Measurements from ENCODE around the gene ABCG5. TPM values are rescaled to one million over a fixed set of nuclear protein-coding genes. Genes with fewer than 3 reads are reported as not detected.

Gene ABCG5
- total RNA-seq, 1 experiment from 2014 or later = not detected

GRCh38 chr2:43877782-43878464 is 39.3 kb upstream of the ABCG5 start:
- ATAC-seq = peak; percentile 86
- peak; percentile 88 for DNase-seq (ENCODE audit: low spot score)
- no peak overlapping the region for H3K4me3 Mint-ChIP-seq
- CTCF ChIA-PET = interaction anchor here (0.5 to 1.5 kb wide), 31 partner anchors 9 to 947 kb away, joined by 3 to 12 read pairs (median 4); no protein-coding TSS in a partner anchor
- no peaks in the 10 kb centered on the region for H3K36me3 Mint-ChIP-seq
- H3K27ac Mint-ChIP-seq = no peak overlapping the region
- POLR2A ChIA-PET = no interaction called here
- TF ChIP-seq GABPB1 (CRISPR knock-in tag; IDR thresholded peaks at IDR 0.05) = peak; percentile 49; the same call in 1 of the 2 replicates
- no peak for TF ChIP-seq ZBTB43 (CRISPR knock-in tag; IDR thresholded peaks at IDR 0.05)
- peak; percentile 97 for TF ChIP-seq CTCF (IDR thresholded peaks at IDR 0.05)
- H3K9me3 Mint-ChIP-seq = no peaks in the 10 kb centered on the region
- H3K27me3 Mint-ChIP-seq (ENCODE audit: low read depth) = peaks cover 3% of the 10 kb centered on the region; the same call in 1 of the 2 replicates
- peaks cover 2% of the 10 kb centered on the region for H3K4me1 Mint-ChIP-seq

GRCh38 chr2:43874776-43875451 is 36.3 kb upstream of the ABCG5 start:
- H3K27ac Mint-ChIP-seq = no peak overlapping the region
- no peak for DNase-seq (ENCODE audit: low spot score)
- H3K4me3 Mint-ChIP-seq = no peak overlapping the region
- peaks cover 2% of the 10 kb centered on the region for H3K4me1 Mint-ChIP-seq
- no peak for TF ChIP-seq ZBTB21 (CRISPR knock-in tag; IDR thresholded peaks at IDR 0.05; ENCODE audit: borderline replicate concordance)
- TF ChIP-seq PRRX2 (CRISPR knock-in tag; IDR thresholded peaks at IDR 0.05) = no peak
- TF ChIP-seq GTF2I (CRISPR knock-in tag; conservative IDR thresholded peaks at IDR 0.05) = no peak
- TF ChIP-seq ZNF219 (CRISPR knock-in tag; IDR thresholded peaks at IDR 0.05; ENCODE audit: borderline replicate concordance) = no peak
- TF ChIP-seq ZNF232 (CRISPR knock-in tag; IDR thresholded peaks at IDR 0.05) = no peak
- no peak for TF ChIP-seq EMX1 (CRISPR knock-in tag; IDR thresholded peaks at IDR 0.05)
- TF ChIP-seq ZNF263 (CRISPR knock-in tag; IDR thresholded peaks at IDR 0.05; ENCODE audit: low read depth) = no peak
- TF ChIP-seq CREB1 (CRISPR knock-in tag; IDR thresholded peaks at IDR 0.05) = no peak
- no peak for TF ChIP-seq ATF1 (CRISPR knock-in tag; IDR thresholded peaks at IDR 0.05)
- no peak for TF ChIP-seq ZSCAN18 (CRISPR knock-in tag; IDR thresholded peaks at IDR 0.05)
- TF ChIP-seq FOXJ3 (CRISPR knock-in tag; IDR thresholded peaks at IDR 0.05; ENCODE audit: borderline replicate concordance) = no peak
- TF ChIP-seq ELF4 (CRISPR knock-in tag; IDR thresholded peaks at IDR 0.05; ENCODE audit: low read depth) = no peak
- no peak for TF ChIP-seq ARID4B (CRISPR knock-in tag; IDR thresholded peaks at IDR 0.05; ENCODE audit: borderline replicate concordance)
- no peak for TF ChIP-seq ZNF671 (CRISPR knock-in tag; IDR thresholded peaks at IDR 0.05)
- ChIA-PET CTCF (interaction anchor here (0.8 to 1.0 kb wide), 2 partner anchors 27 to 270 kb away, joined by 3 read pairs; no protein-coding TSS in a partner anchor), POLR2A (no interaction called here)
- no peaks in the 10 kb centered on the region for H3K9me3 Mint-ChIP-seq
- H3K36me3 Mint-ChIP-seq = no peaks in the 10 kb centered on the region
- ATAC-seq = peak; percentile 17; the same call in 1 of the 2 replicates
- peaks cover 18% of the 10 kb centered on the region for H3K27me3 Mint-ChIP-seq (ENCODE audit: low read depth)
